HAP-1 (cell line): ENCODE measurements around the gene C20orf96.
"Not testable (repeated sequence)": the region's sequence is repeated elsewhere in the genome, so short reads cannot be mapped to it uniquely, and the experiment has no call there.

Source experiments
- DNase-seq, 2 experiments: peaks; one replicate each; pipeline ENCODE4 v3.0.0-alpha.2; 2016 to 2020; ENCODE audit warnings: low spot score in 2 of 2
- H3K27me3 ChIP-seq: fragments of 250-450 bp; sonication (Bioruptor Pico); 2 replicates; pipeline ENCODE4 v1.5.1; 2020; ENCODE audit warnings: low read depth, mild to moderate bottlenecking, moderate library complexity
- H3K36me3 ChIP-seq: fragments of 250-450 bp; sonication (Bioruptor Pico); replicated peaks from 2 replicates; pipeline ENCODE4 v1.5.1; 2020; ENCODE audit warnings: mild to moderate bottlenecking
- H3K4me1 ChIP-seq: fragments of 250-450 bp; sonication (Bioruptor Pico); 2 replicates; pipeline ENCODE4 v1.5.1; 2020; ENCODE audit warnings: mild to moderate bottlenecking
- H3K4me3 ChIP-seq: fragments of 250-450 bp; sonication (Bioruptor Pico); 2 replicates; pipeline ENCODE4 v1.5.1; 2020; ENCODE audit warnings: mild to moderate bottlenecking, moderate library complexity
- H3K9me3 ChIP-seq: fragments of 250-450 bp; sonication (Bioruptor Pico); 2 replicates; pipeline ENCODE4 v1.5.1; 2020; ENCODE audit warnings: mild to moderate bottlenecking, moderate library complexity
- in situ Hi-C: fragments of 300-500 bp; cut with MboI; formaldehyde crosslinking; loops from 3 replicates; pipeline ENCODE4 v1.14.3; 2020; ENCODE audit warnings: low sequenced_read_pairs, inconsistent platforms, mixed read lengths

The C20orf96 gene

DNA sequence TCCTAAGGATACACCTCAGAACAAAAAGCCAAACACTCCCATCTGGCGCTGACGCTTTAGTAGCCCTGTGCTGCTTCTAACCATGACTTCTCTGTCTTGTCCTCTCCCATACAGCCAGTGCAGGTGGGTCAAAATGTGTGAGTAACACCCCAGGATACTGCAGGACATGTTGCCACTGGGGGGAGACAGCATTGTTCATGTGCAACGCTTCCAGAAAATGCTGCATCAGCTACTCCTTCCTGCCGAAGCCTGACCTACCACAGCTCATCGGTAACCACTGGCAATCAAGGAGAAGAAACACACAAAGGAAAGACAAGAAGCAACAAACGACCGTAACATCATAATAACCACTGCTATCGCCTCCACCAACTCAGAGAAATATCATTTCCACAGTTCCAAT is 31.6 kb downstream of the C20orf96 start:
- Histone ChIP-seq H3K36me3 (no peaks in the 10 kb centered on the region), H3K27me3 (no peaks in the 10 kb centered on the region), H3K4me1 (peaks cover 2% of the 10 kb centered on the region; the same call in 1 of the 2 replicates), H3K4me3 (no peak overlapping the region), H3K9me3 (no peaks in the 10 kb centered on the region)
- DNase-seq: no peak
- in situ Hi-C loops: no loop called here

DNA sequence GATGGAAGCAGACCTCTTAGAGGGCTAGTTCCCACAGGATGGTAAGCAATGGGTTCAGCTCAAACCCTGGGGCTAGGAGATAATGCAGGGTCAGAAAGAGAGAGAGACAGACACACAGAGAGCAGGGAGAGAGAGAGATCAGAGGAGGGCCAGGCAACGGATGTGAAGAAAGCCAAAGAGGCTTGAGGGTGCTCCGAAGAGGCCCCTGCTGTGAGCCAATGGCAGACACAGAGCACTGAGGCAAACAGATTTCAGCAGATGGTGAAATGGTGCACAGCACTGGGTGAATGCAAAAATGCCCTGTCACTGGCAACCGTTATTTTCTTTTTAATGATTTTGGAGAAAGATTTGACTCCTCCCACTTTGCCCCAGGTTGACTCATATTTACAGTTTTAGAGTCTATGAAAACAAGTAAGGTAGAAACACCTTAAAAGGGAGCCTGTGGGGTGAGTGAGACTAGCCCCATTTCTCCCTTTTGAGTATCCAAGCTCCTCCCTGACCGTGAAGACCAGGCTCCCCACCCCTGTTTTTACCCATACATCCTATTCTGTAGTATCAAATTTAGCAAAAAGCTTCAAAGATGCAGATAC is 32.2 kb downstream of the C20orf96 start:
- Histone ChIP-seq H3K36me3 (no peaks in the 10 kb centered on the region), H3K4me1 (peaks cover 2% of the 10 kb centered on the region; the same call in 1 of the 2 replicates), H3K27me3 (no peaks in the 10 kb centered on the region), H3K4me3 (no peak overlapping the region), H3K9me3 (no peaks in the 10 kb centered on the region)
- in situ Hi-C loops: no loop called here
- no peak for DNase-seq

DNA sequence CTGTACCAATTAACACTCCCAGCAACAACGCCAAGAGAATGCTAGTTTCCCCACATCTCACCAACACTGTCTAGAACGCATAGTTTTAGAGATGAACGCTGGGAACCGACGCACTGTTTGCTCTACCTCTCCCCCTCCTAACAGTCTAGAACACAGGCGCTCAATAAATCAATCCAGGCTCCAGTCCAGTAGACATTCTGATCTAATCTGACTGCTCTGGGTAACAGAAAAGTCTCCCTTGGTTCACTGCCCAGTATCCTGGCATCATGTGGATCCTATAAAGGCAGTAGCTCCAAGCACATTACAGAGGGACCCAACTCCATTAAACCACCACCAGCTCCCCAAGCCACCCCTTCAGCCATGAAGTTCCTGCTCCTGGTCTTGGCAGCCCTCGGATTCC is 33.1 kb downstream of the C20orf96 start, which contains the start of gene DEFB132:
Gene DEFB132, plus strand, starts transcription at position 306 of the 400 bp plus-strand sequence. Its CDS starts 55 bp downstream, at position 361.
- Histone ChIP-seq H3K27me3 (no peaks in the 10 kb centered on the region), H3K4me3 (no peak within 1 kb of the TSS), H3K4me1 (peaks cover 2% of the 10 kb centered on the region; the same call in 1 of the 2 replicates), H3K9me3 (no peaks in the 10 kb centered on the region), H3K36me3 (no peaks in the 10 kb centered on the region)
- no peak for DNase-seq
- in situ Hi-C loops: no loop called here

DNA sequence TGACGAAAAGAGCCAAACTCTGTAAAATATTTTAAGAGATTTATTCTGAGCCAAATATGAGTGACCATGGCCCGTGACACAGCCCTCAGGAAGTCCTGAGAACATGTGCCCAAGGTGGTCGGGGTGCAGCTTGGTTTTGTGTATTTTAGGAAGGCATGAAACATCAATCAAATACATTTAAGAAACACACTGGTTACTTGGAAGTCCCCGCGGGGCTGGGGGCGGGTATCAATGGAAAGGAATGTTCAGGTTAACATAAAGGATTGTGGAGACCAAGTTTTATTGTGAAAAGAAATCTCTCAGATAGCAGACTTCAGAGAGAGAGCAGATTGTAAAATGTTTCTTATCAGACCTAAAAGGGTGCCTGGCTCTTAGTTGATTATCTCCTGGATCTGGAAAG is 37.1 kb downstream of the C20orf96 start:
- H3K9me3 ChIP-seq, in situ Hi-C loops, H3K36me3 ChIP-seq, H3K4me3 ChIP-seq, H3K27me3 ChIP-seq, DNase-seq: not testable (repeated sequence)
- H3K4me1 ChIP-seq: peaks cover 13% of the 10 kb centered on the region

DNA sequence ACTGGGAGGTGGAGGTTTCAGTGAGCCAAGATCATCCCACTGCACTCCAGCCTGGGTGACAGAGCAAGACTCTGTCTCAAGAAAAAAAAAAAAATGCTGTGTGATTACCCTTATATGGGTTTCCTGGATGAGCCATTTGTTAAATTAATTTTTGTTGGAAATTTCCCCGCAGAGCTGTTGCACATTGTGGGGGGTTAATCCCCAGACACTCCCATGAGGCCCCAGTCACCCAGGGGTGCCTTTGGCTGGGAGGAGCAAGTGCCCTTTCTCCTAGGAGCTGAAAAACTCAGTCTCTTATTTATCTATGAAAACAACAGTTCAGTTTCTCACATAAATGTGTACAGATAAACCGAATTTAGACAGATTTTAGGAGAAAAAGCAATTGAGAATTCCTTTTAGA is 37.7 kb downstream of the C20orf96 start:
- H3K36me3 ChIP-seq: no peaks in the 10 kb centered on the region
- H3K4me3 ChIP-seq: no peak overlapping the region
- H3K27me3 ChIP-seq: no peaks in the 10 kb centered on the region
- in situ Hi-C loops: no loop called here
- no peak for DNase-seq
- peaks cover 13% of the 10 kb centered on the region for H3K4me1 ChIP-seq
- H3K9me3 ChIP-seq: no peaks in the 10 kb centered on the region

DNA sequence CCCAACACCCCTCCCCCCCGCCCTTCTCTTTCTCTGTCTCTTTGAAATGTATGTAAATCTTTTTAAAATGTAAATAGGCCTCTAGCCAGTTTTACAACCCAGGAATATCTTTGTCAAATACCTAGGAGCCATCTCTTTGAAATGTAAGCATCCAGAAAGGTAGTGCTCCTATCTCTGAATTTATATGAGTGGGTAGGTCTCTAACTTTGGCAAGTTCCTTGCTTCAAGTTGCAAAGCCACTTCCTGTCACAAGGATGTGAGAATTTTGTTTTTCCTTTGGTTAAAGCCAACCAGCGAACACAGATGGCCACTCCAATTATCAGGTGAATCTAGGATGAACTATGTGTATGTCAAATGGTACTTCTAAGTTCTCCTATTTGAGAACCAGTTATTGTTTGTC is 39.2 kb downstream of the C20orf96 start:
- Histone ChIP-seq H3K9me3 (no peaks in the 10 kb centered on the region), H3K4me3 (no peak overlapping the region), H3K36me3 (no peaks in the 10 kb centered on the region), H3K4me1 (peaks cover 13% of the 10 kb centered on the region), H3K27me3 (no peaks in the 10 kb centered on the region)
- in situ Hi-C loops: no loop called here
- DNase-seq: peak in 1 of 2 experiments; percentile 43

DNA sequence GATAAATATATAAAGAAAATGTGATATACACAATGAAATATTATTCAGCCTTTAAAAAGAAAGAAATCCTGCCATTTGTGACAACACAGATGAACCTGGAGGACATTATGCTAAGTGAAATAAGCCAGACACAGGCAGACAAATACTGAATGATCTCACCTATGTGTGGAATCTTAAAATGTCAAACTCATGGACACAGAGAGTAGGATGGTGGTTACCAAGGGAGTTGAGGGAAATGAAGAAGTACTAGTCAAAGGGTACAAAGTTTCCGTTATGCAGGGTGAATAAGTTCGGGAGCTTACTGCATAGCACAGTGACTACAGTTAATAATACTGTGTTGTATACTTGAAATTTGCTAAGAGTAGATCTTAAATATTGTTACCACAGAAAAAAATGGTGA is 47.6 kb downstream of the C20orf96 start:
- no peaks in the 10 kb centered on the region; the same call in 1 of the 2 replicates for H3K27me3 ChIP-seq

DNA sequence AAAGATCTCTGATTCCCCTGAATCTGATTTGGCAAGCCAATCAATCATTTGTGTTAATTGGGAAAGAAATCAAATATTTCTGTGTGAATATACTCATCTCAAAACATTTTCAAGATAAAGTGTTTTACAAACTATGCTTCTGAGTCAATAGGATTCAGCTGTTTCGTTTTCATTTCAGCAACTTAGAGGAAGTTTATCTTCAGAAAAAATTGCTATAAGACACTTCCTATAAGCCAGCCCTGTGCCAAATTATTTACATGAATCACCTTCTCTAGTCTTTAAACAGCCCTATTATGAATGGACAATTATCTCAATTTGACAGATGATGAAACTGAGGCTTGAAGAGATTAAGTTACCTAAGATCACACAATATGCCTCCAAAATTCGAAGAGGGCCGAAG is 52.6 kb downstream of the C20orf96 start:
- Histone ChIP-seq H3K4me3 (no peak overlapping the region), H3K36me3 (no peaks in the 10 kb centered on the region), H3K27me3 (no peaks in the 10 kb centered on the region; the same call in 1 of the 2 replicates), H3K9me3 (no peaks in the 10 kb centered on the region; the same call in 1 of the 2 replicates), H3K4me1 (no peaks in the 10 kb centered on the region)
- in situ Hi-C loops: no loop called here
- DNase-seq: no peak

More for the DNA sequence above, 47.6 kb downstream of the C20orf96 start:
- Histone ChIP-seq H3K4me1 (no peaks in the 10 kb centered on the region), H3K4me3 (no peak overlapping the region), H3K36me3 (no peaks in the 10 kb centered on the region), H3K9me3 (no peaks in the 10 kb centered on the region)
- no peak for DNase-seq
- in situ Hi-C loops: no loop called here

DNA sequence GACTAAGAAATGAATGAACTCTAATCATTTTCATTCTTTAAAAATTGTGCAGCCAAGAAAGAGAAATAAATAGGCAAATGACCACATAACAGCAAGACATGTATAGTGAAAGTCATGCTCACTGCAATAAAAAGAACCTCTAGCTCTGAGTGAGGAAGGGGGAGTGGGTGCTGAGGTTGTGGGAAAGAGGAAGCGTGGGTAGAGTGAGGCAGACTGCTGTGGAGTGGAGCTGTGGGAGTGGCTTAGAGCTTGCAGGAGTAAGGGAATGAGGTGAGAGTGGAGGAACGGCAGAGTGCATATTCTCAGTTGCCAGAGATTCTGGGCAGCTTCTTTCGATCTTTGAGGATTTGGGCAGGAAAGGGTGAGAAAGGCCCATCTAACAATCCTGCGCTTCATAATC is 53.1 kb downstream of the C20orf96 start:
- no peak overlapping the region for H3K4me3 ChIP-seq
- H3K36me3 ChIP-seq: no peaks in the 10 kb centered on the region
- no peaks in the 10 kb centered on the region for H3K4me1 ChIP-seq
- in situ Hi-C loops: no loop called here
- no peak for DNase-seq
- H3K27me3 ChIP-seq: no peaks in the 10 kb centered on the region; the same call in 1 of the 2 replicates
- no peaks in the 10 kb centered on the region; the same call in 1 of the 2 replicates for H3K9me3 ChIP-seq

DNA sequence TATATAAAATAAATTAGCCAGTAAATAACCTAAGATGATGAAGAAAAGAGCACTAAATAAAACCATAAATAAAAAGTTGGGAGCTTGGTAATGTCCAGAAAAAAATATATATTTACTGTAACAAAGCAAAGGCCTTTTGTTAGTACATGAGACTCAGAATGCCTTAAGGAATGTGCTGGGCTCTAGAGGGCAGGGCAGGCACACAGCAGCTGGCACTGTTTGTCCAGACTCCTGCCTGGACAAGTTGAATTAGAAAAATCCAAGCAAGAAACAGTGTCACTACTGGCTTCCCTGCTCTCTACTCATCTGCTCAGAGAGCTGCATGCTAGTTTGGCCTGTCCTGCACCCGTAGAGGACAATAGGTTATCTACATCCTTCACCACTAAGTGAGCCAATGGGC is 54.7 kb downstream of the C20orf96 start:
- Histone ChIP-seq H3K4me3 (no peak overlapping the region), H3K27me3 (no peaks in the 10 kb centered on the region), H3K4me1 (no peaks in the 10 kb centered on the region), H3K36me3 (no peaks in the 10 kb centered on the region), H3K9me3 (no peaks in the 10 kb centered on the region; the same call in 1 of the 2 replicates)
- peak in 1 of 2 experiments; percentile 10 for DNase-seq
- in situ Hi-C loops: no loop called here

DNA sequence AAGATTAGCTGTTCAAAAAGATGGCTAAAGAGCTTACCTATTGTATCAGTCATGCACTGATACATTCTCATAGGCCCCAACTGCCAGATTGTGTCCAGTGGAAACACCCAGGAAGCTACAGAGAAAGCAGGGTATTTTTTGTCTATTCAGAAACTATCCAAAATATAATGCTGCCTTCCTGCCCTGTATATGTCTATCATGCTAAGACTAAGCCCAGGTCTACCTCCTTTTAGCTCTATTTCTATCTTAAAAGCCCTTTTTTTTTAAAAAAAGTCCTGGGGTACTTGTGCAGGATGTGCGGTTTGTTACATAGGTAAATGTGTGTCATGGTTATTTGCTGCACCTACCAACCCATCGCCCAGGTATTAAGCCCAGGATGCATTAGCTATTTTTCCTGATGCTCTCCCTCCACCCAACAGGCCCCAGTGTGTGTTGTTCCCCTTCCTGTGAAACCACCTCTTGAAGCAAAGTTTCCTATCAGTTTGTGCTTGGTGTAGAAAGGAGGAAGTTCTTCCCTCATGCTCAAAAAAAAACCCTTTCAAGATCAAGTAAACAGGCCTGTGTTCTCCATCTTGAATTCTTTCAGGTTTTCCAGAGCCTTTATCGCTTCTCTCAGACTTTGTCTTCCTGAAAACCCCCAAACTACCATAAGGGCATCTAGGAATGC is 63.0 kb downstream of the C20orf96 start:
- in situ Hi-C loops: no loop called here
- DNase-seq: peak in 1 of 2 experiments; percentile 9
- Histone ChIP-seq H3K4me3 (no peak overlapping the region), H3K4me1 (no peaks in the 10 kb centered on the region; the same call in 1 of the 2 replicates), H3K27me3 (no peaks in the 10 kb centered on the region), H3K36me3 (no peaks in the 10 kb centered on the region), H3K9me3 (no peaks in the 10 kb centered on the region)

DNA sequence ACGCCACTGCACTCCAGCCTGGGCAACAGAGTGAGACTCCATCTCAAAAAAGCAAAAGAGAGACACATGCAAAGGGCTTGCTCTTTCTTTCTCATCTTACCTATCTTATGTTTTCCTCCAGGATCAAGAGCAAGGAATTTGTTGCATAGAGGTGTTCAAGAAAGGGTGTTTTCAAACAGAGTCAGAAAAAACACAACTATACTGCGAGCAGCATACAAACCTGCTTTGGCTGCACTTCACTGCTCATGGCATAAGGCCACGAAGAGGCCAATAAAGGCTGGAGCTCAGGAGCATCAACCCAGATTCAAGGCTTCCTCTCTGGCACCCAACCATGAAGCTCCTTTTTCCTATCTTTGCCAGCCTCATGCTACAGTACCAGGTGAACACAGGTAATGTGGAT is 63.6 kb downstream of the C20orf96 start, which contains the start of gene DEFB129:
Gene DEFB129, plus strand, starts transcription at position 301 of the 400 bp plus-strand sequence. Its CDS starts 31 bp downstream, at position 332.
- in situ Hi-C loops: no loop called here
- H3K27me3 ChIP-seq: 0 out of 2 replicates have a peak, but pooled peaks cover 1% of the 10 kb centered on the region
- H3K4me1 ChIP-seq: no peaks in the 10 kb centered on the region; the same call in 1 of the 2 replicates

DNA sequence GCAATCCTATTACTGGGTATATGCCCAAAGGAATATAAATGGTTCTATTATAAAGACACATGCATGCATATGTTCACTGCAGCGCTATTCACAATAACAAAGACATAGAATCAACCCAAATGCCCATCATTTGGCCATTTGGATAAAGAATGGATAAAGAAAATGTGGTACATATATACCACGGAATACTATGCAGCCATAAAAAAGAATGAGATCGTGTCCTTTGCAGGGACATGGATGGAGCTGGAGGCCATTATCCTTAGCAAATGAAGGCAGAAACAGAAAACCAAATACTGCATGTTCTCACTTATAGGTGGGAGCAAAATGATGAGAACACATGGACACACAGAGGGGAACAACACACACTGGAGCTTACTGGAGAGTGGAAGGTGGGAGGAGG is 64.7 kb downstream of the C20orf96 start:
- in situ Hi-C loops, H3K36me3 ChIP-seq, DNase-seq, H3K4me3 ChIP-seq, H3K27me3 ChIP-seq, H3K4me1 ChIP-seq, H3K9me3 ChIP-seq: not testable (repeated sequence)

More for the DNA sequence above, 63.6 kb downstream of the C20orf96 start, which contains the start of gene DEFB129:
- DNase-seq: no peak
- H3K4me3 ChIP-seq: no peak within 1 kb of the TSS
- no peaks in the 10 kb centered on the region for H3K36me3 ChIP-seq
- no peaks in the 10 kb centered on the region for H3K9me3 ChIP-seq

DNA sequence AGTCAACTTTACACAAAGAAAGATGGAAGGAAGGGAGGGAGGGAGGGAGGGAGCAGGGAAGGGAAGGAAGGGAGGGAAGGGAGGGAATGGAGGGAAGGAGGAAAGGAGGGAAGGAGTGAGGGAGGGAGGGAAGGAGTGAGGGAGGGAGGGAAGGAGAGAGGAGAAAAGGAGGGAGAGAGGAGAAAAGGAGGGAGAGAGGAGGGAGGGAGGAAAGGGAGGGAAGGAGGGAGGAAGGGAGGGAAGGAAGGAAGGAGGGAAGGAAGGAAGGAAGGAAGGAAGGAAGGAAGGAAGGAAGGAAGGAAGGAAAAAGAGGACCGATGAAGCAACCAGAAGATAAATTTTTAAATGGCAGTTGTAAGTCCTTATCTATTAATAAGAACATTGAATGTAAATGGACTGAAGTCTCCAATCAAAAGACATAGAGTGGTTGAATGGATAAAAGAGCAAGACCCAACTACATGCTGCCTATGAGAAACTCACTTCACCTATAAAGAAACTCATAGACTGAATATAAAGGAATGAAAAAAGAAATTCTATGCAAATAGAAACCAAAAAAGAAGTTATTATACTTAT is 69.2 kb downstream of the C20orf96 start:
- no peak for DNase-seq
- Histone ChIP-seq H3K36me3 (no peaks in the 10 kb centered on the region), H3K4me1 (no peaks in the 10 kb centered on the region), H3K4me3 (no peak overlapping the region), H3K9me3 (no peaks in the 10 kb centered on the region), H3K27me3 (0 out of 2 replicates have a peak, but pooled peaks cover 6% of the 10 kb centered on the region)
- in situ Hi-C loops: no loop called here
